Smooth muscle cell of the umbilical artery (primary cell): ENCODE results near the gene GNS. TPM values are rescaled to one million over a fixed set of nuclear protein-coding genes. Genes with fewer than 3 reads are reported as not detected.

Experiments used
- total RNA-seq: library from RNA; depleted of rRNA; stranded (reverse); fragments of >200 nt; gene quantifications from 2 replicates; pipeline ENCODE4 v1.2.3, GENCODE V29; 2014

The GNS gene
- 259 and 320 TPM in 2 replicates for total RNA-seq

DNA sequence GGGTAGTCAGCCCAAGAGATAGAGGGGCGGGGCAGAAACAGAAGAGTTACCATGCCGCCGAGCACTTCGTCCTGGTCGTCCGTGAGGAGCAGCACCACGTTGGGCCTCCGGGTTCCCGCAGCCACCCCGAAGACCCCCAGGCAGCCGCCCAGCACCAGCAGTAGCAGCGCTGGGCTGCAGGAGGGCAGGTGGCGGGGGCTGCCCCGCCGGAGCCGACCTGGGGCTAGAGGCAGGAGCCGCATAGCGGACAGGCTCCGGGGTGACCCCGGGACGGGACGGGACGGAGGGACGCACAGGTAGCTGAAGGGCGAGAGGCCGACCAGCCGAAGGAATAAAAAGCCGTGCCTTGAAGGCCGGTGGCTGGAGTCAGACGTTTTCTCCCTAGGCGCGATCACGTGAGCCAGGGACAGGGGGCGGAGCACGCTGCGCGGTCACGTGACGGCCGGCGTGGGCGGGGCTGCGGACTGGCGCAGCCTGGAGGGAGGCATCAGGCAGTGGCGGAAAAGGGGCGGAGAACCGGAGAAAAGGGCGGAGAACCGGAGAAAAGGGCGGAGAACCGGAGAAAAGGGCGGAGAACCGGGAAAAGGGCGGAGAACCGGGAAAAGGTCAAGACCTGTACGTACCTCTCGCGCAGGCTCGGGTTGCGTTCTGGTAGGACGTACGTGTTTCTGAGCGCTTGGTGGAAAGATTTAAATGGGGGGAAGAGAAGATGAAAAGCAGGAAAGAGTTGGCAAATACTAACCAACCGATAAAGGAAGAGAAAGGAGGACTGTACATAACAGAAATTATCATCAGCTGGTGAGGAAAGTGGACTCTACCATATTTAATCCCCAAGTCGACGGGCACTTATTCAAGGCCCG, at the start of gene GNS:
Gene GNS, minus strand, starts transcription at position 372 of the 860 bp plus-strand sequence. Its CDS starts 130 bp downstream, at position 242.

Other genes starting within 250 kb of the GNS start
- 14.3 and 32.2 TPM in 2 replicates for gene RASSF3, start 148.9 kb downstream of the GNS start, total RNA-seq
- gene TBC1D30, start 65.2 kb upstream of the GNS start, total RNA-seq, result 0.30 and 0.42 TPM in 2 replicates